Vagina (tissue), 2 donors: ENCODE measurements around the gene RAC2.

ENCODE experiments used
- POLR2A ChIP-seq, 2 donors: fragments of 450-650 bp; IDR thresholded peaks; one replicate each; pipeline ENCODE4 v1.6.1; 2017; ENCODE audit warnings: antibody characterized with exemption in 2 of 2, mild to moderate bottlenecking in 2 of 2, moderate library complexity in 2 of 2
- TF ChIP-seq, protein P1 (sequence below), 3 experiments: fragments of 450-650 bp in 2 of 3; fragments of 200-600 bp in 1 of 3; sonication (generic) in 1 of 3; IDR thresholded peaks; one replicate each; pipeline ENCODE4 v1.5.1; 2017 to 2019; ENCODE audit warnings: antibody characterized with exemption in 3 of 3, mild to moderate bottlenecking in 2 of 3, moderate library complexity in 2 of 3

DNA sequence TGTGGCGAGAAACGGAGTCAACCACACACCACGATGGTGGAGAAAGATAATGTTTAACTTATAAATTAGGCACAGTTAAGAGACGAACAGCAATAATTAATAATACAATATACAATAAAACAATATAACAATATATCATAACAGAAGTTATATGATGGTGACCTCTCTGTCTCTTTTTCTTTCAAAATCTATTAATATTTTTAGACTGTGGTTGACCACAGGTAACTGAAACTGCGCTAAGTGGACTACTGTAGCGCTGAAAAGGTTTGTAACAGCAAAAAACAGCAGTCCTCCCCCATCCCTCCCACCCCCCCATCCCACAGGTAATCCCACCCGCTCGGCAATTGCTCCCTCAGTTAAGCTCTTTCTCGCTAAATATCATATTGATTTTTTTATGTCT, 28.2 kb downstream of the RAC2 start:
- no peak for TF ChIP-seq POLR2A (IDR thresholded peaks at IDR 0.05)
- TF ChIP-seq, protein P1, sequence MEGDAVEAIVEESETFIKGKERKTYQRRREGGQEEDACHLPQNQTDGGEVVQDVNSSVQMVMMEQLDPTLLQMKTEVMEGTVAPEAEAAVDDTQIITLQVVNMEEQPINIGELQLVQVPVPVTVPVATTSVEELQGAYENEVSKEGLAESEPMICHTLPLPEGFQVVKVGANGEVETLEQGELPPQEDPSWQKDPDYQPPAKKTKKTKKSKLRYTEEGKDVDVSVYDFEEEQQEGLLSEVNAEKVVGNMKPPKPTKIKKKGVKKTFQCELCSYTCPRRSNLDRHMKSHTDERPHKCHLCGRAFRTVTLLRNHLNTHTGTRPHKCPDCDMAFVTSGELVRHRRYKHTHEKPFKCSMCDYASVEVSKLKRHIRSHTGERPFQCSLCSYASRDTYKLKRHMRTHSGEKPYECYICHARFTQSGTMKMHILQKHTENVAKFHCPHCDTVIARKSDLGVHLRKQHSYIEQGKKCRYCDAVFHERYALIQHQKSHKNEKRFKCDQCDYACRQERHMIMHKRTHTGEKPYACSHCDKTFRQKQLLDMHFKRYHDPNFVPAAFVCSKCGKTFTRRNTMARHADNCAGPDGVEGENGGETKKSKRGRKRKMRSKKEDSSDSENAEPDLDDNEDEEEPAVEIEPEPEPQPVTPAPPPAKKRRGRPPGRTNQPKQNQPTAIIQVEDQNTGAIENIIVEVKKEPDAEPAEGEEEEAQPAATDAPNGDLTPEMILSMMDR (IDR thresholded peaks at IDR 0.05) = no peak
